Activated CD4-positive, alpha-beta T cell treated with anti-CD3 and anti-CD28 coated beads, Interleukin-2, amount 10 ng/mL, durations not matched to agents 7 days and 5 days (primary cell): ENCODE measurements around the gene HSP90AB1. TPM values are rescaled to one million over a fixed set of nuclear protein-coding genes. Genes with fewer than 3 reads are reported as not detected.
A peak's percentile ranks its signal among the peaks of the same experiment; 100 is the strongest.

Experiments used
- CTCF ChIA-PET: fragments of 350-600 bp; sonication (Branson Sonifier 250); formaldehyde crosslinking; loops from one replicate; lab custom pipeline; 2021; ENCODE audit warnings: antibody characterized with exemption; lab: Charles Lee
- POLR2A ChIA-PET: fragments of 350-600 bp; sonication (Branson Sonifier 250); formaldehyde crosslinking; loops from one replicate; lab custom pipeline; 2021; ENCODE audit warnings: antibody characterized with exemption; lab: Charles Lee
- DNase-seq: peaks from one replicate; pipeline ENCODE4 v3.0.0-alpha.2; 2020
- H3K27ac Mint-ChIP-seq: one replicate; pipeline ENCODE4 v1.8.0; 2021; ENCODE audit warnings: mild to moderate bottlenecking, moderate library complexity, mixed read lengths
- H3K27me3 Mint-ChIP-seq: one replicate; pipeline ENCODE4 v1.8.0; 2021; ENCODE audit warnings: mixed read lengths
- H3K36me3 Mint-ChIP-seq: one replicate; pipeline ENCODE4 v1.8.0; 2021; ENCODE audit warnings: low read depth, mixed read lengths
- H3K4me1 Mint-ChIP-seq: one replicate; pipeline ENCODE4 v1.8.0; 2021; ENCODE audit warnings: mixed read lengths
- H3K4me3 Mint-ChIP-seq: one replicate; pipeline ENCODE4 v1.8.0; 2021; ENCODE audit warnings: mild to moderate bottlenecking, moderate library complexity, mixed read lengths
- H3K9me3 Mint-ChIP-seq: one replicate; pipeline ENCODE4 v1.8.0; 2021; ENCODE audit warnings: mixed read lengths
- total RNA-seq, 2 experiments: library from RNA; stranded (reverse); gene quantifications; one replicate each; pipeline ENCODE4 v1.2.3, GENCODE V29; 2021

HSP90AB1 gene
- total RNA-seq, 2 experiments from 2014 or later, result 522 to 571 TPM

DNA sequence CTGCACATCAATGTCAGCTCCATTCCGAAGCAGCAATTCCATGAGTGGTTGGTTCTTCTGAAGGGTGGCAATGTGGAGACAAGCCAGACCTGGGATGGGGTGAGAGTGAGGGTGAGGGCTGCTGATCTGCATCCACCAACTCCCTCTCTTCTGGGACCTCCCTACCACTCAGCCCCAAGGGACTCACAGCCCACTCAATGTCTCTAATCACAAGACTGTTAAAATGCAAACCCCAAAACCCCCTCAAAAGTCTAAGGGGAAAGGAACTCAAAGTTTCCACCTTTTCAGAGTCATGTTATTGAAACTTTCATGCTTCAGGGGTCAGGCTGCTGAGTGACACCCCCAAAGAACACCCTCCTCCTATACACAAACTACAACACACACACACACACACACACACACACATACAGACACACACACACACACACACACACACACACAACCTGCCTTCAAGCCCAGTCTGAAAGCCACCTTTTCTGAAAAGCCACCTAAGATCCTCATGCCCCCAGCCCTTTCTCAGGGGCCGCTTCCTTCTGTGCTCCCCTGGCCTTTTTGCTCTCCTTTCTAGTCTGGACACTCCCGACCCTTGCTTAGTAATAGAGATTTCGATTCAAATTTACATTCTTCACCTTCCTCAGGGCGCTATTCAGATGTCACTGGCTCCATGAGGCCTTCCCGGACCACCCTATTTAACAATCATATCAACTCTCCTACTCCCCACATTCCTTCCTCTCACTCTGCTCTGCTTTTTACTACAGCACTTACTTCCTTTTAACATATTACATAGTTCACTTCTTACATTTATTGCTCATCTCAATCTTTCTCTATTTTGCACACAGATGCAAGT, 13.8 kb downstream of the HSP90AB1 start:
- Mint-ChIP-seq H3K4me3 (no peak overlapping the region), H3K27me3 (no peaks in the 10 kb centered on the region), H3K27ac (peak overlapping the region; percentile 46), H3K36me3 (peaks cover 10% of the 10 kb centered on the region), H3K4me1 (peaks cover 52% of the 10 kb centered on the region), H3K9me3 (no peaks in the 10 kb centered on the region)
- no peak for DNase-seq
- ChIA-PET POLR2A (no interaction called here), CTCF (interaction anchor here (0.6 to 1.1 kb wide), 2 partner anchors 16 to 260 kb away, joined by 3 to 5 read pairs; no protein-coding TSS in a partner anchor)

GRCh38 chr6:44261581-44261980, 14.7 kb downstream of the HSP90AB1 start:
- Mint-ChIP-seq H3K4me3 (no peak overlapping the region), H3K36me3 (peaks cover 10% of the 10 kb centered on the region), H3K27ac (no peak overlapping the region), H3K27me3 (no peaks in the 10 kb centered on the region), H3K4me1 (peaks cover 50% of the 10 kb centered on the region), H3K9me3 (no peaks in the 10 kb centered on the region)
- ChIA-PET CTCF (interaction anchor here (1.1 to 1.5 kb wide), 4 partner anchors 8 to 40 kb away, joined by 3 to 8 read pairs (median 5); no protein-coding TSS in a partner anchor), POLR2A (no interaction called here)
- no peak for DNase-seq

GRCh38 chr6:44262467-44263353, 15.8 kb downstream of the HSP90AB1 start:
- H3K9me3 Mint-ChIP-seq, result no peaks in the 10 kb centered on the region
- peaks cover 2% of the 10 kb centered on the region for H3K27me3 Mint-ChIP-seq
- peaks cover 53% of the 10 kb centered on the region for H3K4me1 Mint-ChIP-seq
- H3K36me3 Mint-ChIP-seq, result peaks cover 10% of the 10 kb centered on the region
- peak overlapping the region; percentile 95 for H3K4me3 Mint-ChIP-seq
- CTCF ChIA-PET, result interaction anchor here (0.5 to 1.5 kb wide), 7 partner anchors 9 to 46 kb away, joined by 3 to 8 read pairs (median 3); partner anchors contain the start of gene HSP90AB1
- peak overlapping the region; percentile 92 for H3K27ac Mint-ChIP-seq
- POLR2A ChIA-PET, result no interaction called here
- no peak for DNase-seq

DNA sequence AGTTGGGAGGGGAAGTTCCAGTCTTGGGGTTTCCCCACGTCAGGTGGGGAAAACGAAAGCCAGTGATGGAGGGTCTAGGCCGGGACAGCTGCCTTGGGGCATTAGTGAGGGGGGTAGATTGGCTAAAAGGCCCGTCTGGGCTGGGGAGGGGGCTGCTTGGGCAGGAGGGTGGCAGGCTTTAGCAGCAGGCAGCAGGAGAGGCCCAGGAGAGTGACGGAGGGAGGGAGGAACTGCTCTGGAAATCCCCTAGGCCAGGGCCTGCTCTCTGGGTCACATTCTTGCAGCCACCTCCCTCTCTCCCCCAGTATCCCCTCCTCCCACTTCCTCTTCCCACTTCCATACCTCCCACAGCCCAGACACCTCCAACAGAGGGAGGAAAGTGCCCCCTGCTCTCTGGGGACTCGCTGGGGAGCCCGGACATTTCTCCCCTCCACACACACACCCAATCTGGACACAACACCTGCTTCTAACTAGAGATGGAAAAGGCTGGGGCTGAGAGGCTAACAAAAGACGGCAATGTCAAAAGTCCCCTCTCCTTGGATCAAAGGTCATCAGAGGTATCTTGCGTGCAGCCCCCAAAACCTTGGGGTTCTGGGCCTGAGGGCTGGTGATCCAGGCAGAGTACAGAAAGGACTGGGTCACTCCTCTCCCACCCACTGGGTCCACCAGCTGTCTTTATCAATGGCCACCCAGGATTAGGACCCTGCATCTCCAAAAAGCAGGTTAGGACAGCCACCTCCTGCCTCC, 16.6 kb downstream of the HSP90AB1 start:
- Mint-ChIP-seq H3K27me3 (peaks cover 4% of the 10 kb centered on the region), H3K9me3 (no peaks in the 10 kb centered on the region), H3K27ac (peak overlapping the region; percentile 92), H3K36me3 (peaks cover 10% of the 10 kb centered on the region), H3K4me1 (peaks cover 50% of the 10 kb centered on the region), H3K4me3 (peak overlapping the region; percentile 95)
- DNase-seq, result no peak
- POLR2A ChIA-PET, result interaction anchor here (0.6 kb wide), 1 partner anchor 888 kb away, joined by 4 read pairs; no protein-coding TSS in a partner anchor
- CTCF ChIA-PET, result interaction anchor here (1.0 to 1.6 kb wide), 6 partner anchors 11 to 79 kb away, joined by 3 to 8 read pairs (median 4); partner anchors contain the start of genes HSP90AB1 and SPATS1

DNA sequence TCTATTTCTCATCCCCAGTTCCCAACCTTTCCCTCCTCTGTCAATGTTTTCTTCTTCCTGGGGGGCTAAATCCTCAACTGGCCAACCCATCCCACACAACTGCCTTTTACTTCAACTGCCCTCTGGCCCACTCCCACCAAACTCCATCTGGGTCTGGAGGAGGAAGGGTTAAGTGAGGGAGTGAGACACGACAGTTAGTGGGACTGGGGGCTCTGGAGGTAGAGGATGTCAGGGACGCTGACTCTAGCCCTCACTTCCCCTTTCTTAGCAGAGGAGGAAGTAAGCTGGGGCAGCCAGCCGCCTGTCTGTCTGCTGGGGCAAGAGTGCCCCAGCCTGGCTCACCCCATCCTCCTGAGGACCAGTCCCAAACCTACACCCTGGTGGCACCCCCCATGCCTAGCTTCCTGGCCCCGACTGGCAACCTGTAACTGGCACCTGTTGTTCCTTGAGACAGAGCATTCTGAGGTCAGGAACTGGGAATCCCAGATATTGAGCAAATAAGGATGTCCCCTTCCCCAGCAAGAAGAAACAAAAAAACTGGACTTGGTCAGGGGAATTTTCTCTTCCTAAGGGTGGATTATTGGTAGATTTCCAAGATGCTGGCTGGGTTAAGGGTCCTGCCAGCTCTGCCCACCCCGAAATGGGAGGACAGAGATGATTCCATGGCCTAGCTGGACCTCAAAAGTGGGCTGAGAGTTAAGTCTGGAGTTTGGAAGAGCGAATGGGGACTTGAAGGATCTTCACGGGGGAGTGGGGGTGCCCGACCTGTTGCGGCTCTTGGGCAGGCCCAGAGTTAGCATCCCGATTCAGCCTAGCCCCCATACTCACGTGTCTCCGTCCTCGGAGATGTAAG, 17.5 kb downstream of the HSP90AB1 start:
- peaks cover 12% of the 10 kb centered on the region for H3K27me3 Mint-ChIP-seq
- ChIA-PET CTCF (interaction anchor here (1.0 to 1.6 kb wide), 6 partner anchors 12 to 78 kb away, joined by 3 to 8 read pairs (median 4); partner anchors contain the start of genes HSP90AB1 and SPATS1), POLR2A (no interaction called here)
- peaks cover 53% of the 10 kb centered on the region for H3K4me1 Mint-ChIP-seq
- DNase-seq, result peak; percentile 45
- H3K9me3 Mint-ChIP-seq, result no peaks in the 10 kb centered on the region
- H3K27ac Mint-ChIP-seq, result peak overlapping the region; percentile 92
- peaks cover 8% of the 10 kb centered on the region for H3K36me3 Mint-ChIP-seq
- H3K4me3 Mint-ChIP-seq, result peak overlapping the region; percentile 95

DNA sequence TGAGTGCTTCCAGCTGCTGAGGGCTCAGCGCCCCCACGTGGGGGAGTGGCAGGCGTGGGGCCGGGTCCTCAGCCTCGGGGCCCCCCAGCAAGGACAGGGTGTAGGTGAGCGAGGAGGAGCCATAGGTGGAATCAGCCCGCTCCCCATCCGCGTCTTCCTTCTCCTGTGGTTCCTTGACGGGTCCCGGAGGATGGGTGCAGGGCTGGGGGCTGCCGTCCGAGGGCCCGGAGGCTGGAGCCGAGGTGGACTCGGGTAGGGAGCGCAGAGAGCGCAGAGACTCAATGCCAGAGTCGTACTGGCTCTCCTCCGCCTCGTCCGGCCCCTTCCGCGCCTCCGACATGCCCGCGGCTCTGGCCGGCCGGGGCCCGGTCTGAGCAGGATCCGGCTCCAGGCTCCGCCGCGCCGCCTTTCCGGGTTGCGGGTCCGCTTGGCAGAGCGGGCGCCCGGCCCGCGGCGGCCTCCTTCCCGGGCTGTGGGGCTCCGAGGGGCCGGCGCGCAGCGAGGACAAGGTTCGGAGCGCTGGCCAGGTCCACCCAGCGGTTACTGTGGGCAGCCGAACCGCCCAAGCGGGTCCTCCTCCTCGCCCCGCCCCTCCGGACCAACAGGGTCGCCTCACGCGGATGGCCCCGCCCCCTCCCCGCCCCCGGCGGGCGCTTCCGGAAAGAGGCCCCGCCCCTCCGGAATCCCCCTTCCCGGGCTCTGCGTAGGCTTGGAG, 18.3 kb downstream of the HSP90AB1 start, which contains the start of gene NFKBIE:
NFKBIE (minus strand) TSS at position 545 of the 715 bp plus-strand sequence; CDS start at position 340, 205 bp downstream.
- Mint-ChIP-seq H3K4me3 (peak within 1 kb of the TSS; percentile 95), H3K9me3 (no peaks in the 10 kb centered on the region), H3K36me3 (peaks cover 8% of the 10 kb centered on the region), H3K4me1 (peaks cover 60% of the 10 kb centered on the region), H3K27me3 (peaks cover 20% of the 10 kb centered on the region), H3K27ac (peak within 1 kb of the TSS; percentile 92)
- POLR2A ChIA-PET, result no interaction called here
- peak; percentile 91 for DNase-seq
- CTCF ChIA-PET, result interaction anchor here (1.0 to 1.6 kb wide), 5 partner anchors 13 to 64 kb away, joined by 3 to 8 read pairs (median 4); partner anchors contain the start of gene HSP90AB1

- H3K27me3 Mint-ChIP-seq, result peaks cover 21% of the 10 kb centered on the region
- no peaks in the 10 kb centered on the region for H3K9me3 Mint-ChIP-seq
- H3K27ac Mint-ChIP-seq, result peak overlapping the region; percentile 88
- ChIA-PET CTCF (interaction anchor here (1.6 to 1.9 kb wide), 2 partner anchors 9 to 47 kb away, joined by 3 to 6 read pairs; partner anchors contain the start of gene AARS2), POLR2A (no interaction called here)
- H3K36me3 Mint-ChIP-seq, result peaks cover 6% of the 10 kb centered on the region
- DNase-seq, result no peak
- H3K4me3 Mint-ChIP-seq, result peak overlapping the region; percentile 95
- peaks cover 60% of the 10 kb centered on the region for H3K4me1 Mint-ChIP-seq
Observed at GRCh38 chr6:44265722-44266233, 18.9 kb downstream of the HSP90AB1 start.

DNA sequence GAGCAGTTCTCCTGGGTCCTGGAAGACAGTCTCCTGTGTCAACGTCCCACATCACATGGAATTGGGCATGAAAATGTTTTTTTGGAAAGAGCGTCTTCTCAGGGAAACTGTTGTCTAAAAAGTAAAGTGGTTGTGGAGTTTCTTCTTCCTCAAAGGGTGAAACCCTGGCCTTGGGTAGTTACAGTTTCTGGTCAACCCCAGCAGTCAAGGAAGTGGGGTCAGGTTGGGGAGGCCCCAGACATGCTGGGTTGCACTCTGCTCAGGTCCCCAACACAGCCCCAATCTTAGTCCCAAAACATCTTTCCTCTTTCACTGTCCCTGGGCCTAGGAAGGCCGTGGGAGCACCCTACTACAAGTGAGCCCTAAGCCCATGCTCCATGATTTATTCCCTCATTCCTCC, 19.4 kb downstream of the HSP90AB1 start:
- H3K27ac Mint-ChIP-seq, result peak overlapping the region; percentile 78
- H3K27me3 Mint-ChIP-seq, result peaks cover 25% of the 10 kb centered on the region
- no peak for DNase-seq
- ChIA-PET CTCF (interaction anchor here (0.7 to 2.8 kb wide), 7 partner anchors 10 to 72 kb away, joined by 3 to 25 read pairs (median 6); partner anchors contain the start of gene AARS2), POLR2A (no interaction called here)
- peaks cover 2% of the 10 kb centered on the region for H3K36me3 Mint-ChIP-seq
- no peaks in the 10 kb centered on the region for H3K9me3 Mint-ChIP-seq
- H3K4me1 Mint-ChIP-seq, result peaks cover 59% of the 10 kb centered on the region
- H3K4me3 Mint-ChIP-seq, result peak overlapping the region; percentile 95

DNA sequence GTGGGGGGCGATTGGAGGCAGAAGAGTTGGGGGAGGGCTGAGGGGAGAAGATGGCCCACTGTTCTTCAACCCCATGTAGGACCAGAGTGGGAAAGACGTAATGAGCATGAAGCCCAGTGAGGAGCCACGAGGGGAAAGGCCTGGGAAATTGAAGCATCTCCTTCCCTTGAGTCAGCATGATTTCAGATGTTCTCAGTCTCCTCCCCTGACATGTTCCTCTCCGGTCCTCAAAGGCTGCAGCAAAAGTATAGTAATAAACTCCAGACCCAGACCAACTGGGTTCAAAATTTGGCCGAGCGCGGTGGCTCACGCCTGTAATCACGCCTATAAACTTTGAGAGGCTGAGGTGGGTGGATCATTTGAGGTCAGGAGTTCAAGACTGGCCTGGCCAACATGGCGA, 20.4 kb downstream of the HSP90AB1 start:
- CTCF ChIA-PET, result interaction anchor here (0.6 to 2.8 kb wide), 12 partner anchors 11 to 140 kb away, joined by 3 to 25 read pairs (median 4); partner anchors contain the start of gene AARS2
- Mint-ChIP-seq H3K9me3 (no peaks in the 10 kb centered on the region), H3K27ac (no peak overlapping the region), H3K36me3 (peaks cover 2% of the 10 kb centered on the region), H3K4me1 (peaks cover 55% of the 10 kb centered on the region), H3K27me3 (peaks cover 34% of the 10 kb centered on the region), H3K4me3 (no peak overlapping the region)
- DNase-seq, result no peak
- POLR2A ChIA-PET, result no interaction called here

- no peak overlapping the region for H3K4me3 Mint-ChIP-seq
- H3K4me1 Mint-ChIP-seq, result peaks cover 46% of the 10 kb centered on the region
- no peaks in the 10 kb centered on the region for H3K9me3 Mint-ChIP-seq
- H3K27ac Mint-ChIP-seq, result no peak overlapping the region
- peaks cover 42% of the 10 kb centered on the region for H3K27me3 Mint-ChIP-seq
- DNase-seq, result peak; percentile 62
- CTCF ChIA-PET, result interaction anchor here (0.7 to 2.8 kb wide), 21 partner anchors 11 to 188 kb away, joined by 3 to 25 read pairs (median 4); partner anchors contain the start of gene AARS2
- POLR2A ChIA-PET, result no interaction called here
- H3K36me3 Mint-ChIP-seq, result peaks cover 2% of the 10 kb centered on the region
Observed at GRCh38 chr6:44268095-44268628, 21.3 kb downstream of the HSP90AB1 start.
